ENCODE results near the gene PRKCB.

DNA sequence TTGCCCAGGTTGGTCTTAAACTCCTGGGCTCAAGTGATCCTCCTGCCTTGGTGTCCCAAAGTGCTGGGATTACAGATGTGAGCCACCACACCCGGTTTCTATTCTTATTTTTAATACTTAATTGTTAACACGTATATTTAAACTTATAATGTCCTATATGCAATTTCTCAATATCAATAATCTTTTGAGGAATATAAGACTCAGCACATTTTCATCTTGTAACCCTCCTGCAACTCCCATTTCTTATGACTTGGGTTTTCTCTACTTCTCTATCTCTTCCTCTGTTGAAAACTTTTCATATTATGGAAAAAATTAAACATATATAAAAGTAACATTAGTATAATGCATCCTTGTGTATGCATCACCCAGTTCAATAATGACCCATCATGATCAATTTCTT lies 150.7 kb downstream of the PRKCB start:
- no peak for TF ChIP-seq POLR2A (IDR thresholded peaks at IDR 0.05)
- TF ChIP-seq, protein P1, sequence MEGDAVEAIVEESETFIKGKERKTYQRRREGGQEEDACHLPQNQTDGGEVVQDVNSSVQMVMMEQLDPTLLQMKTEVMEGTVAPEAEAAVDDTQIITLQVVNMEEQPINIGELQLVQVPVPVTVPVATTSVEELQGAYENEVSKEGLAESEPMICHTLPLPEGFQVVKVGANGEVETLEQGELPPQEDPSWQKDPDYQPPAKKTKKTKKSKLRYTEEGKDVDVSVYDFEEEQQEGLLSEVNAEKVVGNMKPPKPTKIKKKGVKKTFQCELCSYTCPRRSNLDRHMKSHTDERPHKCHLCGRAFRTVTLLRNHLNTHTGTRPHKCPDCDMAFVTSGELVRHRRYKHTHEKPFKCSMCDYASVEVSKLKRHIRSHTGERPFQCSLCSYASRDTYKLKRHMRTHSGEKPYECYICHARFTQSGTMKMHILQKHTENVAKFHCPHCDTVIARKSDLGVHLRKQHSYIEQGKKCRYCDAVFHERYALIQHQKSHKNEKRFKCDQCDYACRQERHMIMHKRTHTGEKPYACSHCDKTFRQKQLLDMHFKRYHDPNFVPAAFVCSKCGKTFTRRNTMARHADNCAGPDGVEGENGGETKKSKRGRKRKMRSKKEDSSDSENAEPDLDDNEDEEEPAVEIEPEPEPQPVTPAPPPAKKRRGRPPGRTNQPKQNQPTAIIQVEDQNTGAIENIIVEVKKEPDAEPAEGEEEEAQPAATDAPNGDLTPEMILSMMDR (IDR thresholded peaks at IDR 0.05), result no peak

Data from thyroid gland (tissue), 4 donors.